BE2C (cell line): ENCODE measurements around the gene GOLM1.

Experiments used
- DNase-seq: peaks from one replicate; pipeline ENCODE4 v3.0.0-alpha.2; 2020
- H3K27me3 ChIP-seq: fragments of 250-450 bp; sonication (Bioruptor Pico); 2 replicates; pipeline ENCODE4 v1.5.1; 2020; ENCODE audit warnings: mild to moderate bottlenecking
- H3K36me3 ChIP-seq: fragments of 250-450 bp; sonication (Bioruptor Pico); 2 replicates; pipeline ENCODE4 v1.5.1; 2020; ENCODE audit warnings: mild to moderate bottlenecking
- H3K4me1 ChIP-seq: fragments of 250-450 bp; sonication (Bioruptor Pico); 2 replicates; pipeline ENCODE4 v1.5.1; 2020
- H3K4me3 ChIP-seq: 2 replicates; pipeline ENCODE4 v1.5.1; 2011; ENCODE audit warnings: low read depth, low read length
- H3K9me3 ChIP-seq: fragments of 250-450 bp; sonication (Bioruptor Pico); 2 replicates; pipeline ENCODE4 v1.5.1; 2020
- CTCF ChIP-seq: IDR thresholded peaks from 2 replicates; pipeline ENCODE4 v1.5.1; 2012; ENCODE audit warnings: mild to moderate bottlenecking, low read depth, low read length

GOLM1 gene

DNA sequence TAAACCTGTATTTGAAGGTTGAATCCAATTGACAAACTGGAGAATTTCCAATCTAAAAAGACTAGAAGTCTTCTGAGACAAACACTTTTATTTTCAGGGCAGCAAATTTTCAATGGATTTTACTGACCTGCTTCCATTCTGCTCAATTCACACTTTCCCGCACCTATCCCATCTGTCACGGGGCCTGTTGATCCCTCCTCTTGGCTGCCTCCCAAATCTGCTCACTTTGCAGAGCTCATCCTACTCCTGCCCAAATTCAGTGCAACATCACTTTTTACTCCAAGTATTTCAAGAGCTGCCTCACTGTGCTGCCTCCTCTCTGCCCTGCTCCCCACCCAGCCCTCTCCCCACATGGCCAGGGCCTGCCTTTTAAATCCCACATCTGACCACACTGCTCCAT is 35.1 kb downstream of the GOLM1 start:
- Histone ChIP-seq H3K4me1 (peaks cover 2% of the 10 kb centered on the region; the same call in 1 of the 2 replicates), H3K9me3 (no peaks in the 10 kb centered on the region), H3K36me3 (peaks cover 7% of the 10 kb centered on the region), H3K4me3 (no peak overlapping the region), H3K27me3 (no peaks in the 10 kb centered on the region)
- no peak for TF ChIP-seq CTCF
- DNase-seq, result no peak

- no peak for DNase-seq
- Histone ChIP-seq H3K27me3 (no peaks in the 10 kb centered on the region), H3K9me3 (no peaks in the 10 kb centered on the region), H3K4me3 (no peak overlapping the region), H3K36me3 (peaks cover 8% of the 10 kb centered on the region), H3K4me1 (no peaks in the 10 kb centered on the region)
- no peak for TF ChIP-seq CTCF
Measured at GRCh38 chr9:86062845-86063693, 36.3 kb downstream of the GOLM1 start.

- TF ChIP-seq CTCF, result no peak
- H3K4me1 ChIP-seq, result no peaks in the 10 kb centered on the region
- H3K27me3 ChIP-seq, result no peaks in the 10 kb centered on the region
- no peak overlapping the region for H3K4me3 ChIP-seq
- no peaks in the 10 kb centered on the region for H3K9me3 ChIP-seq
- H3K36me3 ChIP-seq, result peaks cover 3% of the 10 kb centered on the region; the same call in 1 of the 2 replicates
- DNase-seq, result no peak
Measured at GRCh38 chr9:86061972-86062739, 37.2 kb downstream of the GOLM1 start.

- Histone ChIP-seq H3K9me3 (no peaks in the 10 kb centered on the region), H3K4me1 (no peaks in the 10 kb centered on the region), H3K27me3 (no peaks in the 10 kb centered on the region), H3K36me3 (peaks cover 3% of the 10 kb centered on the region; the same call in 1 of the 2 replicates), H3K4me3 (no peak overlapping the region)
- no peak for DNase-seq
- TF ChIP-seq CTCF, result no peak
Measured at GRCh38 chr9:86057491-86057890, 41.9 kb downstream of the GOLM1 start.

- no peak for TF ChIP-seq CTCF
Measured at GRCh38 chr9:86054695-86055094, 44.7 kb downstream of the GOLM1 start.

More at GRCh38 chr9:86054695-86055094, 44.7 kb downstream of the GOLM1 start:
- peaks cover 3% of the 10 kb centered on the region; the same call in 1 of the 2 replicates for H3K36me3 ChIP-seq
- no peaks in the 10 kb centered on the region for H3K9me3 ChIP-seq
- no peak for DNase-seq
- no peaks in the 10 kb centered on the region for H3K27me3 ChIP-seq
- H3K4me3 ChIP-seq, result no peak overlapping the region
- H3K4me1 ChIP-seq, result no peaks in the 10 kb centered on the region
